Hematopoietic multipotent progenitor cell treated with erythropoietin and hydrocortisone succinate and interleukin-3 and kit ligand, for 4 days (in vitro differentiated cells): ENCODE data around the gene CTDP1.
"Not testable (repeated sequence)": the region's sequence is repeated elsewhere in the genome, so short reads cannot be mapped to it uniquely, and the experiment has no call there.

ENCODE experiments used
- DNase-seq: peaks from one replicate; pipeline ENCODE4 v3.0.0-alpha.2; 2015

Gene CTDP1

DNA sequence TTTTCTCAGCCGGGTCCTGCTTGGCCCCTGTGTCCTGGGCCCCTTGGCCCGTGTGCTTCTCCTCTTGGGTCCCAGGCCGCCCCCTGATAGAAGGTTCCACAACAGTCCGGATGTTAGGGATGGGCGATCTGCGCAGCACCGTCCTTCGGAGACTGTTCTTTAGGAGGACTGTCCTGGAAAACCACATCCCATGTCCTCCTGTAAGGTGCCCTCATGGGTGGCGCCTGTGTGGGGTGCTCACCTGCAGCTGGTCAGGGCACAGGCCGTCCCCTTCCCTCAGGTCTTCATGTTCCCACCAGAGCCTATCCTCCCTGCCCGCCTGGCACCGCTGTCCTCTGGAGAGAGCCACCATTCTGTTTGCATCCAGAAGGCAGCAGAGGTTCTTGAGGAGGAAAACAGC is 50.0 kb downstream of the CTDP1 start:
- no peak for DNase-seq

DNA sequence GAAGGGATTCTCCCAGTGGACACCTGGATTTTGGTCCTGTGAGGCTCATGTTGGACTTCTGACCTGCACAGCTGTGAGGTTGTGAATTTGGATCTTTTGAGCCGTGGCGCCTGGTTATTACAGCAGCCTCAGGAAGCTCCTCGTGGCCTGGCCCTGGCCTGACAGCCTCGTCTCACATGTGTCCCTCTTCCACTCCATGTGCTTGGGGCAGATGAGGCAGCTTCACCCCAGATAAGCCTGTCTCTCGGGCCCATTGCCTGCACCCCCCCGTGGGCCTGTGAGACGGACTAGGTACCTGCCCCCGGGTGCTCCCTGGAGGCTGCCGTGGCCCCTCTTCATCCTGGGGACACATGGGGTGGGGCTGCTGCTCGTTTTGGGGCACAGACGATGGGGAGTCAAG is 51.2 kb downstream of the CTDP1 start:
- DNase-seq, result no peak

DNA sequence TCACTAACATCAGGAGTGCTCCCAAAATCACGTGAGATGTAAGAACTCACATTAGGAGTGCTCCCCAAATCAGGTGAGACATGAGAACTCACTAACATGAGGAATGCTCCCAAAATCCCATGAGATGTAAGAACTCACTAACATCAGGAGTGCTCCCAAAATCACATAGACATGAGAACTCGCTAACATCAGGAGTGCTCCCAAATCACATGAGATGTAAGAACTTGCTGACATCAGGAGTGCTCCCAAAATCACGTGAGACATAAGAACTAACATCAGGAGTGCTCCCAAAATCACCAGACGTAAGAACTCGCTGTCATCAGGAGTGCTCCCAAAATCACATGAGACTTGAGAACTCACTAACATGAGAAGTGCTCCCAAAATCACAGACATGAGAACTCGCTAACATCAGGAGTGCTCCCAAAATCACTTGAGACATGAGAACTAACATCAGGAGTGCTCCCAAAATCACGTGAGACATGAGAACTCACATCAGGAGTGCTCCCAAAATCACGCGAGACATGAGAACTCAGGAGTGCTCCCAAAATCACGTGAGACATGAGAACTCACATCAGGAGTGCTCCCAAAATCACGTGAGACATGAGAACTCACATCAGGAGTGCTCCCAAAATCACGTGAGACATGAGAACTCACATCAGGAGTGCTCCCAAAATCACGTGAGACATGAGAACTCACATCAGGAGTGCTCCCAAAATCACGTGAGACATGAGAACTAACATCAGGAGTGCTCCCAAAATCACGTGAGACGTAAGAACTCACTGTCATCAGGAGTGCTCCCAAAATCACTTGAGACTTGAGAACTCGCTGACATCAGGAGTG is 52.5 kb downstream of the CTDP1 start:
- not testable (repeated sequence) for DNase-seq

- no peak for DNase-seq
Observed at GRCh38 chr18:79732721-79733025, 53.1 kb downstream of the CTDP1 start.

DNA sequence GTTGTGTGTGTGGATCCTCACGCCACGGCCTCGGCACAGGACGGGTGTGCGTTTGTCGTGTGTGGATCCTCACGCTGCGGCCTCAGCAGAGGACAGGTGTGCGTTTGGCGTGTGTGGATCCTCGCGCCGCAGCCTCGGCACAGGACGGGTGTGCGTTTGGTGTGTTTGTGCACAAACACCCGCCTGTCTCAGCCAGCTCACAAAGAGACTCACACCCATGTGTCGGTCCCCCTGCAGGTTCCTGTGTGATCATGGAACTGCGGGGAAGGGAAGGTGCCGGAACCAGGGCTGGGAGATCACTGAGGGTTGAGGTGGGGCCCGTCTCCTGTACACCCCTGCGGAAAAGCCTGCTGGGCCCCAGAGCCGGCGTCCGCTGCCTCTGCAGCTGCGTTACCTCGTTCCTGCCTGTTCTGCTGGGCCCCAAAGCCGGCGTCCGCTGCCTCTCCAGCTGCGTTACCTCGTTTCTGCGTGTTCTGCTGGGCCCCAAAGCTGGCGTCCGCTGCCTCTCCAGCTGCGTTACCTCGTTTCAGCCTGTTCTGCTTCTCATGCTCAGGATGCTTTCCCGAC is 53.6 kb downstream of the CTDP1 start:
- no peak for DNase-seq

GRCh38 chr18:79733986-79734770 is 54.6 kb downstream of the CTDP1 start:
- no peak for DNase-seq

DNA sequence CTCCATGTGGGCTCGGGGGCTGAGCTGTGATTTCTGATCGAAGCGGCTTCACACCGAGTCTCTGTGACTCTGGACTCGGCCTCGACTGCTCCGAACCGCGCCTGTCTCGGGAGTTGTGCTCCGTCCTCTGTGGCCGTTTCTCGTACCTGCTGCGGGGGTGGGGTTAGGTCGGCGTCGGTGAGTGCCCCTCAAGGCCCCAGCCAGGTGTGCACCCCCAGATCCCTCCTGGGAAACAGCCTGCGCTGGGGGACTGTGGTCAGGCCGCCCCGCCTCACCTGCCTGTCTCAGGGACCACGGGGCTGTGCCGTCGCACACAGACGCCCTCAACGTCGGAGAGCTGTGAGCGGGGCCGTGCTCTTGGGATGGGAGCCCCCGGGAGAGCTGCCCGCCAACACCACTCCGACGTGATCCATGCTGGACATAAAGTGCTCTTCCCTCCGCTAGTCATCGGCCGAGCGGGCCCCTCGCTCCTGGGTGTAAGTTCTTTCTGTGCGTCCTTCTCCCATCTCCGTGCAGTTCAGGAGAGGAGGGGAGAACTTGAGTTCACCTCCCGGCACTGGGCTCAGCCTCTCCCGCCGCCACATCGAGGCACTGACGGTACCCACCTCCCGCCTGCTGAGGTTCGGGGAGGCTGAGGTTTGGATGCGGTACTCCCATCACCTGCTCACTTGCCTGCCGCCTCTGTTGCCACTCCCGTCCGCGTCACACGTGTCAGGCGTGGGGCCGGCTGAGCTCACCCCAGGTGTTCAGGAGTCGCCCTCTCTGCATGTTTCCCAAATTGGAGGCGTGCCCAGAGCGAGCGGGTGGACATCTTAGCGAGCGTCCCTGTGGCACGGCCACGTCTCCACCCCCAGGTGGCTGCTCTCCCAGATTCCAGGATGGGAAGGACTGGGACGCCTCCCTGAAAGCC is 55.7 kb downstream of the CTDP1 start:
- no peak for DNase-seq

DNA sequence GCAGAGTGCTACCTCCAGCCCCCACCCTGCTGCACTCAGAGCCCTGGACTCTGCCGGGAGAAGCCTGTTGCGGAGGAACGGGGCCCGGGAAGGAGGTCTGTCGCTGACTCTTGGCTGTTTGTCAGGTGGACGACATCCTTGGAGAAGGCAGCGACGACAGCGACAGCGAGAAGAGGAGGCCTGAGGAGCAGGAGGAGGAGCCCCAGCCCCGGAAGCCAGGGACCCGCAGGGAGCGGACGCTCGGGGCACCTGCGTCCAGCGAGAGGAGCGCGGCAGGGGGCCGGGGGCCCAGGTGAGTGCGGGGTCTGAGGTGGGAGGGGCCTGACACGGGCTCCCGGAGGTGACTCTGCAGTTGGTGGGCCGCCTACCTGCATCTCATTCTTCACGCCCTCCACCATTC is 56.6 kb downstream of the CTDP1 start:
- no peak for DNase-seq

GRCh38 chr18:79736846-79737245 is 57.2 kb downstream of the CTDP1 start:
- DNase-seq, result no peak

DNA sequence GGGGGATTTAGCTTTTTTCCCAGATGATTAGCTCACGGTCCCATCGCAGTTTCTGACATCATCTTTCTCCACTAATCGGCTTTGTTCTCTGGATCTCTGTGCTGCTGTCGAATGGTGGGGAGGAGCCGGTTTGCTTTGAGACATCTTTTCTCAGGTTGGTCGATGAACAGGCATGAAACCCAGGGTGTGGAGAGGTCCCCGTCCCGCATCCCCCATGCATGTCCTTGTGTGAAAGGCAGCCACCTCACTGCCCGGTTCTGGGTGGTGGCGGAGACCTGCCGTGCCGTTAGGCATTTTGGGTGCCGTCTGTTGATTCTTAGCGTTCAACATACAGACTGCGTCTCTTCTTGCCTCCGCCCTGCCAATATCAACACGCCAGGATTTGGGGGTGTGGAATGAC is 57.8 kb downstream of the CTDP1 start:
- DNase-seq, result no peak

GRCh38 chr18:79738041-79738461 is 58.4 kb downstream of the CTDP1 start:
- DNase-seq, result no peak

GRCh38 chr18:79738581-79739439 is 59.2 kb downstream of the CTDP1 start:
- DNase-seq, result no peak

DNA sequence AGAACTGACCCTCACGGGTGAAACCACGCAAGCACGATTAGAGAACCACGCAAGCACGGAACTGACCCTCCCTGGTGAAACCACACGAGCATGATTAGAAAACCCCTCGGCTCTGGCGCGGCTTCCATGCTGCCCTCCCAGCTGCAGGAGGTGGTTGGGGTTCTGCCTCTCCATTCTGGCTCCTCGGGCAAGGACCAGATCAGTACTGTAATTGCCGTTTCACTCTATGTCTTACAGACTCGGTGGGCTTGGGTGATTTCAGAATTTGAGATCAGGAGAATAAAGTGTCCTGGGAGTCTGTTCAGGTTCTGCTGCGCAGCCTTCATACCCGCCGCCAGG is 59.8 kb downstream of the CTDP1 start:
- no peak for DNase-seq

- not testable (repeated sequence) for DNase-seq
Observed at GRCh38 chr18:79740047-79740446, 60.4 kb downstream of the CTDP1 start.

DNA sequence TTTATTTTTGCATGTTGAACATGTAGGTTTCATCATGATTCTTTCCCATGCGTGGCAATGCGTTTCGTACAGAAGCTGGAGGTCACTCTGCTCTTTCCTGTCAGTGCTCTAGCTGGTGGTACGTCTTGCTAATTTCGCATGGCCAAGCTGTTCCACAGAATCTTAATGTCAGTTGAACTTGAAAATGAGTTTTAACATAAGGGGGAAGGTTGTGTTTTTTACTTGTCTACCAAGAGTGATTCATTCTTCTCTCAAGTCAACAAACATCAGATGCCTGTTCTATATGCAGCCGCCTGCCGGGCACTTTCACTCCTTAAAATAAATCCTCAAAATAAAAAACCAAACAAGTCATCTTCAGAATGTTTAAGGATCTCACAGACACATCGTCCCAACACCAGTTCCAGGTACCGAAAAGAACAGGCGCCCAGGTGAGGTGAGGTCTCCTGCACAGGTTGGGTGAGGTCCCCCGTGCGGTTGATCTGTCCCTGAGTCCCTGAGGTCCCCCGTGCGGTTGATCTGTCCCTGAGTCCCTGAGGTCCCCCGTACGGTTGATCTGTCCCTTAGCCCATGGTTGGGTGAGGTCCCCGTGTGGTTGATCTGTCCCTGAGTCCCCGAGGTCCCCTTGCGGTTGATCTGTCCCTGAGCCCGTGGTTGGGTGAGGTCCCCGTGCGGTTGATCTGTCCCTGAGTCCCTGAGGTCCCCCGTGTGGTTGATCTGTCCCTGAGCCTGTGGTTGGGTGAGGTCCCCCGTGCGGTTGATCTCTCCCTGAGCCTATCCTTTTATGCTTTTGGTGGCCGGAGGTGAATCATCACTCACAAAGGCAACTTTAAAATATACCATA is 61.1 kb downstream of the CTDP1 start:
- DNase-seq, result no peak

- no peak for DNase-seq
Observed at GRCh38 chr18:79741362-79741700, 61.7 kb downstream of the CTDP1 start.

- DNase-seq, result no peak
Observed at GRCh38 chr18:79742076-79742475, 62.5 kb downstream of the CTDP1 start.

GRCh38 chr18:79744625-79745024 is 65.0 kb downstream of the CTDP1 start:
- DNase-seq, result no peak

DNA sequence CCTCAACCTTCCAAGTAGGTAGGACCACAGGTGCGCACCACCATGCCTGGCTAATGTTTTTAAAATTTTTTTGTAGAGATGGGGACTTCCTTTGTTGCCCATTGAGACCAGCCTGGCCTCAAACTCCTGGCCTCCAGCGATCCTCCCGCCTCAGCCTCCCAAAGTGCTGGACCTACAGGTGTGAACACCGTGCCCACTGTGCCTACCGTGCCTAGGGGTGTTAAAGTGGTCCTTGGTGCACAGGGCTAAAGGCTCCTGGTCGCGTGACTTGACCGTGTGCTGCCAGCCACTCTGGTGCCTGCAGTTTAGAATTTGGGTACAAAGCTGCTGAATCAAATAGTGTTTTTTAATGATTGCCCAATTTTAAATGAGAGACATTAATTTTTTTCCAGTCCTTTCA is 67.1 kb downstream of the CTDP1 start:
- no peak for DNase-seq

DNA sequence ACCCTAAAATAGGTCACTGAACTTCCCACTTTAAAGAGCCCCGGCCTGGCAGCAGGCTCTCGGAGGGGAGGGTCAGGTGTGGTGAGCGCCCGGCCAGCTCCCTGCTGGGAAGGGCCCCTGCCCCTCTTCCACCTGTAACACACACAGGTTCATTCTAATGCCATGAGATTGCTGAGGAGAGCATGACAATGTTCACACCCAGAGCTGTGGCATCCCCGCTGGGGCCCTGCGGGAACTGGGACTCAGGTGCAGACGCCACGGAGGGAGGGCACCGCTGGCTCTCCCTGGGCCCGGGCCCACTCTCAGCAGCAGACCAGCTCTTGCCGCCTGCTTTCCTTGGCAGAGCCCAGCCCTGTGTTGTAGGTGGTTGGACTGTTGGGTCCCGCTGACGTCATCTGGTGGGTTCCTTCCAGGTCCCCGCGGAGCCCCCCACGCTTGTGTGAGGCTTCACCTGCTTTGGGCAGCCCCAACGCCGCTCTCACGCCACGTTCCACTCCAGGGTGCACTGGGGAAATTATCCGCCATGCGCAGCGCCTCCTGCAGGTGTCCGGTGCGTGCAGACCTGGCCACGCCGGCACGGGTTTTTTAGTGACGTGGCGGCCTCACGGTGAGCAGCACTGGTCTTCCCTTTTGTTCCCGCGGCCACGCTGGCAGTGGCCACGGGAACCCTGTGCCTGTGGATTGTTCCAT is 67.7 kb downstream of the CTDP1 start:
- no peak for DNase-seq
